ENCODE measurements around the gene MASP2. TPM values are rescaled to one million over a fixed set of nuclear protein-coding genes. Genes with fewer than 3 reads are reported as not detected.

MASP2 gene
- total RNA-seq, 1 experiment from 2014 or later: 0.25 TPM

GRCh38 chr1:11054666-11055065 lies 7.6 kb upstream of the MASP2 start:
- RAD21 ChIA-PET (ENCODE audit: low non-redundant PET in 1 of 2, low total read pairs in 2 of 2, uncharacterized antibody in 2 of 2, unreplicated experiment in 2 of 2): no interaction called here
- no peak for ATAC-seq

More at GRCh38 chr1:11054666-11055065, 7.6 kb upstream of the MASP2 start:
- Histone ChIP-seq H3K9me3 (ENCODE audit: control insufficient read depth in 1 of 2, insufficient read depth in 1 of 2, low read depth in 1 of 2, low read length in 2 of 2) (no peaks in the 10 kb centered on the region), H4K20me1 (ENCODE audit: insufficient read depth) (no peaks in the 10 kb centered on the region), H3K36me3 (ENCODE audit: control insufficient read depth in 1 of 2, insufficient read depth in 2 of 2, low read length in 2 of 2) (peaks cover 2 to 25% of the 10 kb centered on the region in 2 experiments; a peak in 2 of 4 replicates), H3K9ac (ENCODE audit: low read length) (no peak overlapping the region), H3K4me3 (replicated peaks in 1 of 2; ENCODE audit: low read depth in 1 of 2, low read length in 2 of 2) (no peak overlapping the region), H3K27ac (ENCODE audit: low read depth, low read length) (no peak overlapping the region), H3K79me2 (ENCODE audit: insufficient read depth, low read length) (peaks cover 35% of the 10 kb centered on the region), H3K27me3 (ENCODE audit: insufficient read depth, low read length) (no peaks in the 10 kb centered on the region), H3K9me2 (ENCODE audit: insufficient read depth) (no peaks in the 10 kb centered on the region), H3K4me1 (ENCODE audit: control insufficient read depth in 1 of 2, insufficient read depth in 2 of 2, low read length in 2 of 2) (peaks cover 0 to 14% of the 10 kb centered on the region in 2 experiments; a peak in 2 of 4 replicates), H3K4me2 (ENCODE audit: low read length) (no peak overlapping the region), H2AFZ (ENCODE audit: low read depth, low read length, poor library complexity, severe bottlenecking) (no peak overlapping the region)
- ChIA-PET POLR2A (no interaction called here), CTCF (no interaction called here)
- intact Hi-C loops (cut with micrococcal nuclease): no loop called here
- no peak for TF ChIP-seq SRF (IDR thresholded peaks at IDR 0.05; ENCODE audit: low read depth)
- TF ChIP-seq EZH2 (IDR thresholded peaks at IDR 0.05): no peak
- TF ChIP-seq ZFX (IDR thresholded peaks at IDR 0.05): no peak
- TF ChIP-seq ELF1 (IDR thresholded peaks at IDR 0.05; ENCODE audit: borderline replicate concordance, low read depth): no peak
- TF ChIP-seq YY1 (IDR thresholded peaks at IDR 0.05; ENCODE audit: extremely low read depth, insufficient replicate concordance, low read depth, low read length): no peak
- TF ChIP-seq EGR1 (IDR thresholded peaks at IDR 0.05; ENCODE audit: low read depth): no peak
- no peak for TF ChIP-seq CBX3 (IDR thresholded peaks at IDR 0.05; ENCODE audit: low read depth)
- no peak for TF ChIP-seq ZBTB33 (IDR thresholded peaks at IDR 0.05; ENCODE audit: extremely low read depth, insufficient replicate concordance, low read length)
- TF ChIP-seq POLR2A (IDR thresholded peaks at IDR 0.05; ENCODE audit: borderline replicate concordance, extremely low read depth, insufficient read depth, insufficient read length): no peak
- no peak for TF ChIP-seq FOSL1 (IDR thresholded peaks at IDR 0.05; ENCODE audit: low read depth)
- no peak for TF ChIP-seq CEBPB (IDR thresholded peaks at IDR 0.05; ENCODE audit: low read depth)
- no peak for TF ChIP-seq CTCF (IDR thresholded peaks at IDR 0.05 in 2 of 3, conservative IDR thresholded peaks at IDR 0.05 in 1 of 3; ENCODE audit: borderline replicate concordance in 1 of 3, insufficient read depth in 1 of 3, low read depth in 2 of 3, low read length in 2 of 3)
- no peak for TF ChIP-seq JUND (IDR thresholded peaks at IDR 0.05)
- no peak for TF ChIP-seq REST (IDR thresholded peaks at IDR 0.05; ENCODE audit: low read depth)
- no peak for TF ChIP-seq SIN3A (IDR thresholded peaks at IDR 0.05; ENCODE audit: low read depth)
- TF ChIP-seq SP1 (IDR thresholded peaks at IDR 0.05; ENCODE audit: low read depth): no peak
- no peak for TF ChIP-seq POLR2AphosphoS5 (IDR thresholded peaks at IDR 0.05; ENCODE audit: low read depth, low read length)
- TF ChIP-seq RAD21 (IDR thresholded peaks at IDR 0.05; ENCODE audit: low read depth): no peak
- BruUV-seq (replicated peaks): no TSS peak
- no peak for DNase-seq (ENCODE audit: low read depth, low spot score)
